HEK293 (cell line): ENCODE measurements around the gene AATF.

Experiments used
- YY1 ChIP-seq: fragments of 450-650 bp; formaldehyde crosslinking; IDR thresholded peaks from 2 replicates; pipeline ENCODE4 v1.5.1; 2018; ENCODE audit warnings: missing biosample characterization, missing genetic modification characterization
- TF ChIP-seq, protein P1 (sequence below): fragments of 450-650 bp; formaldehyde crosslinking; IDR thresholded peaks from 2 replicates; pipeline ENCODE4 v1.5.1; 2017; ENCODE audit warnings: missing biosample characterization, missing genetic modification characterization
- TF ChIP-seq, protein P2 (sequence below): fragments of 450-650 bp; formaldehyde crosslinking; IDR thresholded peaks from 2 replicates; pipeline ENCODE4 v1.5.1; 2016; ENCODE audit warnings: missing biosample characterization, missing genetic modification characterization
- TF ChIP-seq, protein P3 (sequence below): sonication (generic); formaldehyde crosslinking; IDR thresholded peaks from 2 replicates; pipeline ENCODE4 v1.8.1; 2022; ENCODE audit warnings: mild to moderate bottlenecking, moderate library complexity, missing genetic modification reagents
- TF ChIP-seq, protein P4 (sequence below): fragments of 450-650 bp; formaldehyde crosslinking; IDR thresholded peaks from 2 replicates; pipeline ENCODE4 v1.5.1; 2016; ENCODE audit warnings: missing biosample characterization, missing genetic modification characterization

DNA sequence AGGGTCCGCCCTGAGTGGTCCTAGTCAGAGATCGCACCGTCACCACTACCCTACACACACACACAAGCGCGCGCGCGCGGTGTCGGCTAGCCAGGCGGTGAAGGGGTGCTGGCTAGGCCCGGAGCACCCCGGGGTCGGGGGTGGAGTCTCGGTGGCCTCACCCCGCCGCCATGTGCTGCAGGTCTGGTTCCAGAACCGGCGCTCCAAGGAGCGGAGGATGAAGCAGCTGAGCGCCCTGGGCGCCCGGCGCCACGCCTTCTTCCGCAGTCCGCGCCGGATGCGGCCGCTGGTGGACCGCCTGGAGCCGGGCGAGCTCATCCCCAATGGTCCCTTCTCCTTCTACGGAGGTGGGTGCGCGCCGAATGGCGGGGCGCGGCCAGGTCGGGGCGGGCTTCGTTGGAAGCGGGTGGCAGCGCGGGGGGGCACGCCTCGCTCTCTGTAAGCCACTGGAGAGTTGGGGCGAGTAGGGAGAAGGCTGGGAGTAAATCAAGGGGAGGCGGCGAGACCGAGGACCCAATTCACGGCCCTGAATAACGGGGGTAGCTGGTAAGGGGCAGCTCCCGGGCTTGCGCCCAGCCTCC lies 6.6 kb upstream of the AATF start:
- TF ChIP-seq, protein P1, sequence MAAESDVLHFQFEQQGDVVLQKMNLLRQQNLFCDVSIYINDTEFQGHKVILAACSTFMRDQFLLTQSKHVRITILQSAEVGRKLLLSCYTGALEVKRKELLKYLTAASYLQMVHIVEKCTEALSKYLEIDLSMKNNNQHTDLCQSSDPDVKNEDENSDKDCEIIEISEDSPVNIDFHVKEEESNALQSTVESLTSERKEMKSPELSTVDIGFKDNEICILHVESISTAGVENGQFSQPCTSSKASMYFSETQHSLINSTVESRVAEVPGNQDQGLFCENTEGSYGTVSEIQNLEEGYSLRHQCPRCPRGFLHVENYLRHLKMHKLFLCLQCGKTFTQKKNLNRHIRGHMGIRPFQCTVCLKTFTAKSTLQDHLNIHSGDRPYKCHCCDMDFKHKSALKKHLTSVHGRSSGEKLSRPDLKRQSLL (tag by site-specific recombination), result no peak
- TF ChIP-seq, protein P2, sequence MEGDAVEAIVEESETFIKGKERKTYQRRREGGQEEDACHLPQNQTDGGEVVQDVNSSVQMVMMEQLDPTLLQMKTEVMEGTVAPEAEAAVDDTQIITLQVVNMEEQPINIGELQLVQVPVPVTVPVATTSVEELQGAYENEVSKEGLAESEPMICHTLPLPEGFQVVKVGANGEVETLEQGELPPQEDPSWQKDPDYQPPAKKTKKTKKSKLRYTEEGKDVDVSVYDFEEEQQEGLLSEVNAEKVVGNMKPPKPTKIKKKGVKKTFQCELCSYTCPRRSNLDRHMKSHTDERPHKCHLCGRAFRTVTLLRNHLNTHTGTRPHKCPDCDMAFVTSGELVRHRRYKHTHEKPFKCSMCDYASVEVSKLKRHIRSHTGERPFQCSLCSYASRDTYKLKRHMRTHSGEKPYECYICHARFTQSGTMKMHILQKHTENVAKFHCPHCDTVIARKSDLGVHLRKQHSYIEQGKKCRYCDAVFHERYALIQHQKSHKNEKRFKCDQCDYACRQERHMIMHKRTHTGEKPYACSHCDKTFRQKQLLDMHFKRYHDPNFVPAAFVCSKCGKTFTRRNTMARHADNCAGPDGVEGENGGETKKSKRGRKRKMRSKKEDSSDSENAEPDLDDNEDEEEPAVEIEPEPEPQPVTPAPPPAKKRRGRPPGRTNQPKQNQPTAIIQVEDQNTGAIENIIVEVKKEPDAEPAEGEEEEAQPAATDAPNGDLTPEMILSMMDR (tag by site-specific recombination), result no peak
- TF ChIP-seq, protein P3, sequence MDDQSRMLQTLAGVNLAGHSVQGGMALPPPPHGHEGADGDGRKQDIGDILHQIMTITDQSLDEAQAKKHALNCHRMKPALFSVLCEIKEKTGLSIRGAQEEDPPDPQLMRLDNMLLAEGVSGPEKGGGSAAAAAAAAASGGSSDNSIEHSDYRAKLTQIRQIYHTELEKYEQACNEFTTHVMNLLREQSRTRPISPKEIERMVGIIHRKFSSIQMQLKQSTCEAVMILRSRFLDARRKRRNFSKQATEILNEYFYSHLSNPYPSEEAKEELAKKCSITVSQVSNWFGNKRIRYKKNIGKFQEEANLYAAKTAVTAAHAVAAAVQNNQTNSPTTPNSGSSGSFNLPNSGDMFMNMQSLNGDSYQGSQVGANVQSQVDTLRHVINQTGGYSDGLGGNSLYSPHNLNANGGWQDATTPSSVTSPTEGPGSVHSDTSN (CRISPR knock-in tag), result no peak
- TF ChIP-seq YY1 (tag by site-specific recombination), result no peak
- TF ChIP-seq, protein P4, sequence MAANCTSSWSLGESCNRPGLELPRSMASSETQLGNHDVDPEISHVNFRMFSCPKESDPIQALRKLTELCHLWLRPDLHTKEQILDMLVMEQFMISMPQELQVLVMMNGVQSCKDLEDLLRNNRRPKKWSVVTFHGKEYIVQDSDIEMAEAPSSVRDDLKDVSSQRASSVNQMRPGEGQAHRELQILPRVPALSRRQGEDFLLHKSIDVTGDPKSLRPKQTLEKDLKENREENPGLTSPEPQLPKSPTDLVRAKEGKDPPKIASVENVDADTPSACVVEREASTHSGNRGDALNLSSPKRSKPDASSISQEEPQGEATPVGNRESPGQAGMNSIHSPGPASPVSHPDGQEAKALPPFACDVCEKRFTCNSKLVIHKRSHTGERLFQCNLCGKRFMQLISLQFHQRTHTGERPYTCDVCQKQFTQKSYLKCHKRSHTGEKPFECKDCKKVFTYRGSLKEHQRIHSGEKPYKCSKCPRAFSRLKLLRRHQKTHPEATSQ (tag by site-specific recombination), result no peak
